Activated naive CD8-positive, alpha-beta T cell treated with anti-CD3 and anti-CD28 coated beads, Interleukin-2, amount 50 U/mL, for 16 hours (primary cell): ENCODE measurements around the gene HNRNPK.

Experiments
- DNase-seq: peaks from one replicate; pipeline ENCODE4 v3.0.0-alpha.2; 2020; ENCODE audit warnings: low read depth, low spot score

The HNRNPK gene

DNA sequence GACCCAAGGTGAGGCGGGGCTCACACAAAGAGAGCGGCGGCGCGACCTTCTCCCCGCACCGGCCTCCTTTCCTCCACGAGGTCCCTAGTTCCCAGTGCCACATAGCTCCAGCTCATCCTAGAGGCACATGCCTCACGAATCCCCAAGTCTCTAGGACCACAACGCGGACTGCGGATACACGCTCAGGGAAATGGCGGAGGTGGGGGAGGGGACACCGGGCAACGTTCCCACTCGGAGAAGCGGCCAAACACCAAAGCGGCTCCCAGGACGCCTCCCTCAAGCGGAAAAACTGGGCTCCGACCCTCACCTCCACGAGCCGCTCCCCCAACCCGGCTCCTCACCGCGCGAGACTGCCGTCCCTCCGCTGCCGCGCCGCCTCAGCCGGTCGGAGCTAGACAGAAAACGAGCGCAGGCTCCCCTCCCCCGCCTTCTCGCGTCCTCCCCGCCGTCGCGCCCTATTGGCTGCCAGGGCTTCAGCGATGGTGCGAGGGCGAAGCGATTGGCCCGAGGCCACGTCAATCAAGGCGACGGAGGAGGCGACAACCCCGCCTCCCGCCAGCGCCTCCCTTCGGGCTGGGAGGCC is at the start of gene HNRNPK:
TSS of gene HNRNPK (minus strand) at position 404 of the 583 bp plus-strand sequence. CDS start 1,963 bp downstream, outside the sequence.
- peak; percentile 96 for DNase-seq

DNA sequence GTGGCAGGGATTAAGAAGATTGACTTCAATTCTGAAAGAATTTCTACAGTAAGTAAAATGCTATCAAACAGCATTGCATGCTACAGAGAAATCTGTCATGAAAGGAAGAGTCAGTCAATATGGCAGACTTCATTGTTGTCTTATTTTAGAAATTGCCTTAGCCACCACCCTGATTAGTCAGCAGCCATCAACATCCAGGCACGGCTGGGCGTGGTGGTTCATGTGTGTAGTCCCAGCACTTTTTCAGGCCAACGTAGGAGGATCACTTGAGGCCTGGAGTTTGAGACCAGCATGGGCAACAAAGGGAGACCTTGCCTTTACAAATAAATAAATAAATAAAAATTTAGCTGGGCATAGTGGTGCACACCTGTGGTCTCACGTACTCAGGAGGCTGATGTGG is 47.2 kb upstream of the HNRNPK start:
- DNase-seq: no peak

DNA sequence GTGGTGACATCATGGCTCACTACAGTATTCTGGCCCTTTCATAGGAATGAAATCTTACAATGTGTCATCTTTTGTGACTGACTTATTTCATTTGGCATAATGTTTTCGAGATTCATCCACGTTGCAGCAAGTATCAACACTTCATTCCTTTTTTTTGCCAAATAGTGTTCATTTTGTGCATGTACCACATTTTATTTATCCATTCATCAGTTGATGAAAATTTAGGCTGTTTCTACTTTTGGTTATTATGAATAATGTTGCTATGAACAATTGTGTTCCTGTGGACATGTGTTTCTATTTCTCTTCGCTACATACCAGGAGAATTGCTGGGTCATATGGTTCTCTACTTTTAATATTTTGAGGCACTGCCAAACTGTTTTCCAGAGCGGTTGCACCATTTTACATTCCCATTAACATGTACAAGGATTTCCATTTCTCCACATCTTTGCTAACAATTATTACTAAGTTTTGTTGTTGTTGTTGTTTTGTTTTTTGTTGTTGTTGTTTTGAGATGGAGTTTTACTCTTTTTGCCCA is 44.1 kb upstream of the HNRNPK start:
- no peak for DNase-seq

GRCh38 chr9:84007662-84008061 is 27.6 kb upstream of the HNRNPK start:
- no peak for DNase-seq

GRCh38 chr9:84003246-84003645 is 23.2 kb upstream of the HNRNPK start:
- no peak for DNase-seq

GRCh38 chr9:84002344-84002743 is 22.3 kb upstream of the HNRNPK start:
- DNase-seq: no peak

DNA sequence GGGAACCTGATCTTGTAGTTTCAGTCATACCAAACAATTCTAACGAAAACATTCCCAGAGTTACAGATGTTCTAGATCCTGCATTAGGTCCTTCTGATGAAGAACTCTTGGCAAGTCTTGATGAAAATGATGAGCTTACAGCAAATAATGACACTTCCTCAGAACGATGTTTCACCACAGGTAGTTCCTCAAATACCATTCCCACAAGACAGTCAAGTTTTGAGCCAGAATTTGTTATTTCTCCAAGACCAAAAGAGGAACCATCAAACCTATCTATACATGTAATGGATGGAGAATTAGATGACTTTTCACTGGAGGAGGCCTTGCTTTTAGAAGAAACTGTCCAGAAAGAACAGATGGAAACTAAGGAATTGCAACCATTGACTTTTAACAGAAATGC is 21.6 kb upstream of the HNRNPK start:
- no peak for DNase-seq

GRCh38 chr9:84000186-84000585 is 20.2 kb upstream of the HNRNPK start:
- no peak for DNase-seq

DNA sequence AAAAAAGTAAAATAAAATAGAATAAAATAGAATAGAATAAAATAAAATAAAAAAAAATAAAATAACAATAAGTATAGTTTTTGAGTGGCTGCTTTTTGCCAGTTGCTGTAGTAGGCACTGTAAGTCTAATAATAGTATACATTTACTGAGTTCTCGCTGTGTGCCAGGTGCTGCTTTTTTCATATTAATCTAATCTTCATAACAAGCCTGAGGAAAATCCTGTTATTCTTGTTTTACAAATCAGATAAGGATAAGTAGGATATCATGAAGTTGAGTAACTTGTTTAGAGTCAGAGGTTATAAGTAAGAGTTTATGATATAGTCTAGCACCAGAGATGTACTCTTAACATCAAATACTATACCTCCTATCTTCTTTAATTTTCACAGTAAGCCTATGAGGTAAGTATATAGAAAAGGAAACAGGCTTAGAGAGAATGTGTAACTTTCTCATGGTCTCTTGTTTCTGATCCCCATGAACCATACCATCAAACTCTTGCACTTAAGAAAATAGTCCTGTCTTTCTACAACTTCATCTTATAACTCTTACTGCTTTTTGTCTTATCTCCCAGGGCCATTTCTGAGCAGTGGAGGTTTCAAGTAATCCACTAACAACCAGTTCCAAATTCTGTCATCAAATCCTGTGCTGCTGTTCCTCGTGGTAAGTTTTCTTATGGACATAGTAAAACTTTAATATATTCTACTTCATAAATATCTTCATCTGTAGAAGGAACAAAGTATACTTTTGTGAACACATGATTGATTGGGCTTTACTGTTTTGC is 19.3 kb upstream of the HNRNPK start:
- DNase-seq: no peak

- no peak for DNase-seq
These were observed 16.1 kb upstream of the HNRNPK start for GRCh38 chr9:83996126-83996525.

DNA sequence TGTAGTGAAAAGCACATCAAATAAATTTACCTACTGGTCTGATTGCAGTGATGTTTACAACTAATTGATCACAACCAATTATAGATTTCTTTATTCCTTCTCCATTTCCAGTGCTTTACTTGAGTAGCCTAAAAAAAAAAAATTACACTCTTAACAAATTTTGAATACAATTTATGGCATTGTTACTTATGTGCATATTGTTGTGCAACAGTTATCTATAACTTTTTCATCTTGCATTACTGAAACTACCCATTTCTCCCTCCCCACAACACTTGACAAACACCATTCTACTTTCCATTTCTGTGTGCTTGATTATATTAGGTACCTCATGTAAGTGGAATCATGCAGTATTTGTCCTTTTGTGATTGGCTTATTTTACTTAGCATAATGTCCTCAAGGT is 12.9 kb upstream of the HNRNPK start:
- DNase-seq: no peak

DNA sequence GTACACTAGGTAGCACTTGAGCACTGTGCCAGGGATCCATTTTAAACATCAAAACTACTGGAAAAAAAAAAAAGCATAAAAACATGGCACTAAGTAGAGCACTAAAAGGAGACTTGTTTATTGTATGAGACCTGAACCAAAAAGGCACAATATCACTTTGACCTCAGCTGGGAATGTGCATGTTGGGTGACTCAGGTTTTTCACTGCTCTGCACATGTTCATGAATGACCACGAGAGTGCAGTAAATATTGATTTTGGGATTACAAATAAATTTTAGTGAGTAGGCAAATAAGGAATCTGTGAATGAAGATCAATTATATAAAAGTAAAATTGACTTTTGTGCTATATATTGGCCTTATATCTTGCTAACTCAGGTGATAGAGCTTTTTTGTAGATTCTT is 12.4 kb upstream of the HNRNPK start:
- DNase-seq: no peak

- no peak for DNase-seq
These were observed 11.3 kb upstream of the HNRNPK start for GRCh38 chr9:83991355-83991754.

DNA sequence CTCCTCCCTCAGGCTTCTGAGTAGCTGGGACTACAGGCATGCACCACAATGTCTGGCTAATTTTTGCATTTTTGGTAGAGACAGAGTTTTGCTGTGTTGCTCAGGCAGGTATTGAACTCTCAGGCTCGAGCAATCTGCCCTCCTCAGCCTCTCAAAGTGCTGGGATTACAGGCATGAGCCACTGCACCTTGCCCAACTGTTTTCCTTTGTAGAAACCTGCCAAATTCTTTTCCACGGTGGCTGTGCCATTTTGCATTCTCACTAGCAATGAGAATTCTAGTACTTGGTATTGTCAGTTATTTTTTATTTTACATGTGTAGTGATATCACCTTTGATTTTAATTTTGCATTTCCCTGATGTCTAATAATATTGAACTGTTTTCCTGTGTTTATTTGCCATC is 8.4 kb upstream of the HNRNPK start:
- DNase-seq: no peak

DNA sequence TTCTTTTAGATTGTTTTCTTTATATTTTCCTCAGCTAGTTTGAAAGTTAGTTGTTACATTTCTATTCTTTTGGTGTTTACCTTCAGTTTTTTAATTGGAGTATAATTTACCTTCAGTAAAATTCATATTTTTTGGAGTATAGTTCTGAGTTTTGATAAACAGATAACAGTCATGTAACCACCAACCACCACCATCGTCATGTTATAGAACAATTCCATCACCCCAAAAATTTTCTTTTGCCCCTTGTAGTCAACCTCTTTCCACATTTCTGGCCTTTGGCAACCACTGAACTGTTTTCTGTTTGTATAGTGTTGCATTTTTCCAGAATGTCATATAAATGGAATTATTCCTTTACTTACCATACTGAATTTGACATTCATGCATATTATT is 7.4 kb upstream of the HNRNPK start:
- no peak for DNase-seq

DNA sequence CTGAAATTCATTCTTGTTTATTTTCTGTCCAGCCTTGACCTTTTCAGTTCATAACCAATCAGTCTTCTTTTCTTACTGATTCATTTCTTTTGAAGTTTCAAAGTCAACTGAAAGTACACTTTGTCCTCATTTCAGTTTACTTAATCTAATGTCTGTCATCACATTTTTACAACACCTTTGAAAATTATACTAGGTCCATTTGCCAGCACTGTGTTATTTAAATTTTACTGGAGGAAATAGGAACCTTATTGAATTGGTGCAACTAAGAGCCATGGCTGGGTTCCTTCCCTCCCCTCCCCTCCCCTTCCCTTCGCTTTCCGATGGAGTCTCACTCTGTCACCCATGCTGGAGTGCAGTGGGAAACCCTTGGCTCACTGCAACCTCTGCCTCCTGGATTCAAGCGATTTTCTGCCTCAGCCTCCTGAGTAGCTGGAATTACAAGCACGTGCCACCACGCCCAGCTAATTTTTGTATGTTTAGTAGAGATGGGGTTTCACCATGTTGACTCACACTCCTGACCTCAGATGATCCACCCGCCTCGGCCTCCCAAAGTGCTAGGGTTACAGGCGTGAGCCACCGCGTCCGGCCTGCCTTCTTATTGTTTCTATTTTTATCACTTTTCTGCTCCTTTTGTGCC is 6.9 kb upstream of the HNRNPK start:
- no peak for DNase-seq

DNA sequence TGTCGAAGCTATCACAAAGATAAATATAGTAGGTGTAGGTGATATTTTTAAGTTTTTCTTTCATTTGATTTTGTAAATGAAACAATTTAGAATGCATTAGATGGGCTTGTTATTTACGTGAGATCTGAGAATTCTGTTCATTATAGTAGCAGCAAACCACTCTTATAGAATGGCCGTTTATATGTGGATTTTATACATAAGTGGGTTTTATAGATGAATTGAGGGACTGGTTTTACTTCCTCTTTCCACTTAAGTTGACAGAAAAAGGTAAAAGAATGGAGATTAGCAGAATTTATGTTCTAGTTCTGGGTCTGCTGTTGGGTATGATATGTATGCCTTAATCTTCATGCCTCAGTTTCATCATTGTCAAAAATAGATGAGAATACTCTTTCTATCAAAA is 6.2 kb upstream of the HNRNPK start:
- no peak for DNase-seq

DNA sequence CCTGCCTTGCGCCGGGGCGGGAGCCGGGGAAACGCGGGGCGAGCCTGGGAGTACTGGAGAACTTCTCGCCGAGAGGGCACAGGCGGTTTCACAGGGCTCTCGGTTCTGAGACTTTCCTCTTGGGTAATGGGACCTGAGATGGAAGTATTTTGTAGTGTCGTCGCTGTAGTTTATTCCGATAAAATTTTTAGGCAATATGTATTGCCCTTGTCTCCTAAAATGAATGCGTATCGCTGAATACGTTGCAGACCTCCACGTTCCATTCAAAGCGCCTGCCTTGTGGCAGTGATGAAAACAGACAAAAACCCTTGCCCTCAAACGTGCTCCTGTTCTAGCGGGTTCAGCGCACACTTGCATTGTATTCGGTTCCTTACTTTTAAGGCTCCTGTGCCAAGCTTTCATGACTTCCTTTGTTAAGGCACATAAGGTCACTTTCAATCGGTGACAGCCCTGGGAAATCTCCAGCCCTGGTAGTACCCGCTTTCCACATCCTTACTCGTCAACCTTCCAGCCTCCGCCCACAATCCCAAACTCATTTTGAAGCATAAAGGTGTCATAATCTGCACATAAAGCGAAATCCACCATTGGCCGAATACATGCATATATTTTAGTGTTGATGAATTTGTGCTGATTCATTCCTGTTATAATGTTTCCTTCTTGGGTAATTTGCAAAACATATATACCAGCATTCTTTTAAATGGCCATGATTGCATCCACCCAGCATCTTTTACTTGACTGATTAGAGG is 1.3 kb upstream of the HNRNPK start:
- no peak for DNase-seq

DNA sequence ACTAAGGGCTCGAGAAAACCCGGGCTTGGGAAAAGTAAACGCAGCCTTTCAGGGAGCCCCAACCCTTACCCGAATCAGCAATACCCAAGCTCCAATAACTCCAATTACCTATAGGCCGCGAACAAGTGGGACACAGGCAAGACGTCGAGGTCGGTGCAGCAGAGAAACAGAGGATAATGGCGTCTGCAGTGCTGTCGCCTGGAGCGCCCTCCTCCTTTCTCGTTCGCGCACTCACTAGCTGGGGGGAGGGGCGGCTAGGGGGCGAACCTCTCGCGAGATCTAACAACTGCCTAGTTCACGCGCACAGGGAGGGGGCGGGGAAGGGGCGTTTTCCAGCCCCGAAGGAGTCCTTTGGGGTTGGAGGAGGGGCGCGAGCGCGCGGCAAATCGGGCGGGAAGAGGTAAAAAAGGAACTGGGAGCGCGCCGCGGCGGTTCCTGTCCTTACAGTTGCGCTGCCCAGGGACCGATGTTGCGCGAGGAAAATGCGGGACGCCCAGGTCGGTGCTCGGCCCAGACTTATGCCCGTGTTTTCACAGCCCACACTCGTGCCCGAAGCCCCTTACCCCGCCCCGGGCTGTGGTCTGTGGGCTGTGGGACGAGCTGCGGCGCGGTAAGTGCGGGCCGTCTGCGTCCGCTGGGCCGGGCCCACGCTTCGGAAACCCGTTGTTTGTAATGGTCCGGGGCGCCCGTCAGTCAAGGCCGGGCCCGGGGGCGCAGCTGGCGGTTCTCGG is 545 bp upstream of the HNRNPK start, which contains the start of gene RMI1:
TSS of gene RMI1 (plus strand) at position 411 of the 731 bp plus-strand sequence. CDS start 20,182 bp downstream, outside the sequence.
- DNase-seq: peak; percentile 100

DNA sequence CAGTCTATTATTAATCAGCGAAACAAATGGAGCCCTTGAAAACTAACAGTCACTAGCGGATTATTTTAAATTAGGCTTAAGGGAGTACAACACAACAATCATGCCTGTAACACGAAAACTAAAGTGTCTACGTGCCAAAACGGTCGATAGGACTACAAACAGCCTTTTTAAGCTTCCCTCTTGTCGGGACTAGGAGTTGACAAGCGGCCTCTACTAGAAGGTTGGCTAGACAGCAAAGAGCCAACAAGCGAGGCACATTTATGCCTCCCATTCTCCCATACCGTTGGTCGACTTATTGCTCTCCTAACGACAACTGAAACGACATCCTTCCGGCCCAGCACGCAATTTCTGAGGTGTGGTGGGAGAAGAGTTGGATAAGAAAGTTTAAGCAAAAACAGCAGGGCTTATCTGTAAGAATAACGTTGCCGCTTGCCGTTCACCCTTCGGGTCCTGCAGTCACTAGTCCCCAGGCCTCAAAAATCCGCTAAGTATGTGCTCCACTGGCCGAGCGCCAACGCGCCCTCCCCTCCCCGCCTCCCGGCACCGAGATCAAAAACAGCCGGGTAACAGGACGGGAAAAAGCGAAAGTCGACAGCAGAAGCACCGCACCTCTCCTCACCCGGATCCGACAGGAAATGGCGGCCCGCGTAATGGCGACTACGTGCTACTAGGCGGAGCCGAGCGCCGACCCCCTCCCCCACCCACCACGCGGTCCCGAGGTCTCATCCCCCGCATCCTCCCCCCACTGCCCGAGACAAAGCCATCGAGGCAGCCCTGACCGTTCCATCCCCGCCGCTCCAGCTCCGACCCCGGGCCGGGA is 813 bp downstream of the HNRNPK start:
- peak; percentile 76 for DNase-seq
